CD4-positive, alpha-beta T cell treated with Interferon alpha-2 for 1 hour (primary cell): ENCODE measurements around the gene CFAP61.

ENCODE experiments used
- DNase-seq, 2 donors: peaks; one replicate each; pipeline ENCODE4 v3.0.0-alpha.2; 2020 to 2022

Gene CFAP61

DNA sequence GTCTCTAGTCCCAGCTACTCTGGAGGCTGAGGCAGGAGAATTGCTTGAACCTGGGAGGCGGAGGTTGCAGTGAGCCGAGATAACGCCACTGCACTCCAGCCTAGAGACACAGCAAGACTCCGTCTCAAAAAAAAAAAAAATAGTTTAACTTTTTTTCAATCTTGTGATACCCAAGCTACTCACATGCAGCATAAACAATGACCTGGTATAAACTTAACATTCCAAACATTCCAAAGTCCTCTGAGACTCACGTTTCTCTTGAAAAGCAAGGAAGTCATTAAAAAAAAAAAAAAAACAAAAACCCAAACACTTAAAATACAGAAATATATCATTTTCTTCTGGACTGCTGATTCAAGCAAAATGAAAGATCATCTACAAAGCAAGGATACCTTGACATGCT is 14.4 kb upstream of the CFAP61 start:
- no peak for DNase-seq

DNA sequence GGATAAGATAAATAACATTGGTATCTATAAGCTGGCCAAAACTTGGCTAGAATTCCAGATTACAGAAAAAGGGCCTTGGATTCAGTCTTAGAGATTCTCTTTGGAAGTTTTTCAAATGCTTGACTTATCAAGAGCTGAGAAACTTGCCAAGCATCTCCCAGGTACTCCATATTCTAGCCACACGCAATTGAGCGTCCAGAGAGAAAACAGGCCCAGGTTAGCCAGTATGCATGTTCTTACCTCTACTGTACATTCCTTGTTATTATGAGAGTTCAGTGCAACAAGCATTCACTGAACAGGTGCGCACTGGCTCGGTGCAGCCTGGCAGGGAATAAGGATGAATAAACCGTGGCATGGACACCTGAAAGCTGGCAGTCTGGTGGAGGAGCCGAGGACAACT is 13.7 kb upstream of the CFAP61 start:
- DNase-seq = no peak

DNA sequence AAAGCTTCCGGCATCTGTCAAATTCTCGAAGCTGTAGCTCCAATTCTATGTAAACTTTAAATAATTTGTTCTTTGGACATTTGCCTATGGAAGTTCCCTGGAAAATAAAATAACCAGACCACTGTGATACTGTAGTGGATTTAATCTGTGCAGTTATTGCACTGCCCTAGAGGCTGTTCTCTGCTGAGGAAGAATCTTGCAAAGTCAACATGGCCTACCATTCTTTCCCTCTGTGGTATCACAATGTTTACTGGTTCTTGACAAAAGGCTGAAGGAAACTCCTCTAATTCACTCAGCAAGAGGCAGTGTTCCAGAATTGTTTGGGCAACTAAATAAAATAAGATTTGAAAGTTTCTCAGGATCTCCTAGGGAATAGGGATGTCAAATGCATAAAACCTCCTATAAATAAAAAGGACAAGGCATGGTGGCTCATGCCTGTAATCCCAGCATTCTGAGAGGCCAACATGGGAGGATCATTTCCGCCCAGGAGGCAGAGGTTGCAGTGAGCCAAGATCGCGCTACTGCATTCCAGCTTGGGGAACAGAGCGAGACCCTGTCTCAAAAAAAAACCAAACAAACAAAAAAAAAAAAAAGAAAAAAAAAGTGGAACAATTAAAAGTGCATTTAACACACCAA is 12.5 kb upstream of the CFAP61 start:
- no peak for DNase-seq

DNA sequence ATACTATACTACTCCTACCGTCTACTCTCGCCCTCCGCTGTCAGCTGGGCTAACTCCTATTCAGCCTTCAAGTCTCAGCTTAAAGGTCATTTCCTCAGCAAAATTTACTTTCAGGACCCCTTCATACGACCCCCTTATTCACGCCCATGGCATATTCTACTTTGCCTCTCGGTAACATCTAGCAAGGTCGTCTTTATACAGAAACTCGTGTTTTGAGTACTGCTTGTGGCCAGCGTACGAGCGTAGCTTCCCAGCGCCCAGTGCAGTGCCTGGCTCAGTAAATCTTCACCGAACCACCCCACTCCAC is 612 bp upstream of the CFAP61 start:
- DNase-seq = no peak

DNA sequence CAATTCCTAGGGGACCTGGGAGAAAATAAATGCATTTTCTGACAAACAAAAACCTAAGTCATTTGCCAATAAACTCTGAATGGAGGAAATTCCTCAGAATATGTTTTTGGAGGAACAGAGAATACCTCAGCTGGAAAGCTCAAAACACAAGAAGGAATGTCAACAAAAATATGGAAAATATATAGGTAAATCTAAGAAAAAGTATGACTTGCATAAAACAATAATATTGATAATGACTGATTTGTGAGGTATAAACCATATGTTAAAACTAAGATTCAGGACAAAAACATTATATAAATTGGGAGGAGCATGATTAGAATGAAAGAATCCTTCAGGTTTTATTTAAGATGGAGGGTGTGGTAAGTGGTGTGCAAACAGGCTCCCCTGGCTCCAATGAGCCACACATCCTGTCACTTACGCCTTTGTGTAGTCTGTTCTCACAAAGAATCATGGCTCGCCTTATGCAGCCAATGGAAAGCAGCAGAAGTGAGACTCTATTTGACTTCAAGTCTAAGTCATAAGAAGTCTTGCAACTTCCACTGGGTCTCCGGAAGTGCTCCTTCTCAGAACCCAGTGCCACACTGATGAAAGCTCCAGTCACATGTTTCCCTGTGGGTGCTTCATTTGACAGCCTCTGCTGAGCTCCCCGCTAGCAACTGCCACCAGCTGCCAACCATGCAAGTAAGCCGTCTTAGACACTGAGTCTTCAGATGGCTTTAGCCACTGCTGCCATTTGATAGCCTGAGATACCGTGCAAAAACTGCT is 8.1 kb downstream of the CFAP61 start:
- DNase-seq = no peak

DNA sequence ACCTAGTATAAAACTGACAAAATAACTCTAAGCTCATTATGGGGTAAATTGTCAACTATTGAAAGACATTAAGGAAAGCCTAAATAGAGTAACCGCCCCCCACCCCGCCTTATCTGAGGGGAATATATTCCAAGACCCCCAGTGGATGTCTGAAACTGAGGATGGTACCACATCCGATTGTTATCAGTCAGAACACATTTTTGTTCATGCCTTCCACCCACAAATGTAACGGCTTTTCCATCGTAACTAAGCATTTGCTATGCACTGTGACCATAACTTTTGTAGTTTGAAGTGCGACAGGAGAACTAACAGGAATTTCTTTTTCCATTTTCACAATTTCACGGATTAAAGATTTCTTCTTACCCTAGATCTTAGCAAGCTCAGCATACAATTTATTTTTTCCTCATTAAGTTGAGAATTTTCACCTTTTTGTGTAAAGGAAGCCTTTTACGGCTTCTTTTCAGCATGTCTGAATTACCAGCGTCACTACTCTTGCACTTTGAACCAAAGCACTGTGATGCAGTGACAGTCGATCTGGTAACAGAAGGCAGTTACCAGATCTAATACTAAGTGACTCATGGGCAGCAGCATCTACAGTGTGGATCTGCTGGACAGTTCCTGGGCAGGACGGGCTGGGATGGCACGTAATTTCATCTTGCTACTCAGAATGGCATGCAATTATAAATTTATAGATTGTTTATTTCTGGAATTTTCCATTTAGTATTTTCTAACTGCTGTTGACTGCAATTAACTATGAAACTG is 11.8 kb downstream of the CFAP61 start:
- no peak for DNase-seq

DNA sequence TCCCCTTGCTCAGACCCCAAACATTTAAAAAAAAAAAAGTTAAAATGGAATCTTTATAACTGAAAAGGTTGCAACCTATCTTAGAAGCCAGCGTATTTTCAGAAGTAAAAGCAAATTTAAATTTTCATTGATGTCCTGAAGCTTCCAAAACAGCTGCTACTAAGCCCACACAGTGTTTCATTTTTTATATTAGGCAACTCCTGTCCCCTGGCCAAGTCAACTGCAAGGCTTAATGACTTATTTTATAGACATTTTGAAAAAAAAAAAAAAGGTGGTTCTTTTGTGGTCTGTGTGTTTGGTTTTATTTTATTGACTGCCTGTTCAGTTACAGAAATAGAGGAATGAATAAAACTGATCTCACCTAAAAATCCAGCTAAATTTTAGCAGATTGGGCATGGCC is 13.0 kb downstream of the CFAP61 start:
- no peak for DNase-seq

DNA sequence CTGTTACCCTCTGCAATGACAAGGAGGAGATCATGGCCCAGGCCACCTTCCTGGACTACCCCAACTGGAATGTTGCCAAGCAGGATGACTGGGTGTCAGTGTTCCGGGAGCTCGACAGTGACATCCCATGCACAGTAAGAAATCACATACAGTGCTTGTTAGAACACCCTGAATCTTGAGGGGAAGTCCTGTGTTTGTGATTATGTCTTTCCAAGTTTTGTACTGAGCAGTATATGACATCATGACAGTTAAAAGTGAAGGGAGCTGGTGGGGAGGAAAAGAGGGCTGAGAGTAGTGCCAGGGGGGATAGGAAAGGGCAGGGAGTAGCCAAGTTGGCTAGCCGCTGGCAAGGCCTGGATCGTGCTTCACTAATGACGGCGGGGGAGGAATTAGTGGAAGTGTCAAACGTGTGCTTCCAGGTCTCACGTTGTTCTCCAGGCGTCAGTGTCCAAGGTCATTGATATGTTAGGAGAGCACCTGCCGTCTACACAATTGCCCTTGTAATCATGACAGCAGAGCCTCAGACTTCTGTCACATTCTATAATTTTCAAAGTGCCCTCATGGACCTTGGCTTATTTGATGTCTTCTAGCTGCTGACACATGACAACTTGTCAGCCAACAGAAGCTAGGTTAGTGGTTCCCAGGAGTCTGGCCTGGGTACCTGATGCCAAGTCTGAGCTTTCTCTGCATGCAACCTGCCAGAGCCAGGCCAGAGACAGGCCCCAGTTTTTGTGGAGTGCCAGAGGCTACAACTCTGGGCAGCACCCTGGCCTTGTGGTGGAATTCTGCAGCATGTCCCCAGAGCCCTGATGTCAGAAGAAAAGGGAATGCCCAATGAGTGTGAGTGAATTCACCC is 18.8 kb downstream of the CFAP61 start:
- no peak for DNase-seq

DNA sequence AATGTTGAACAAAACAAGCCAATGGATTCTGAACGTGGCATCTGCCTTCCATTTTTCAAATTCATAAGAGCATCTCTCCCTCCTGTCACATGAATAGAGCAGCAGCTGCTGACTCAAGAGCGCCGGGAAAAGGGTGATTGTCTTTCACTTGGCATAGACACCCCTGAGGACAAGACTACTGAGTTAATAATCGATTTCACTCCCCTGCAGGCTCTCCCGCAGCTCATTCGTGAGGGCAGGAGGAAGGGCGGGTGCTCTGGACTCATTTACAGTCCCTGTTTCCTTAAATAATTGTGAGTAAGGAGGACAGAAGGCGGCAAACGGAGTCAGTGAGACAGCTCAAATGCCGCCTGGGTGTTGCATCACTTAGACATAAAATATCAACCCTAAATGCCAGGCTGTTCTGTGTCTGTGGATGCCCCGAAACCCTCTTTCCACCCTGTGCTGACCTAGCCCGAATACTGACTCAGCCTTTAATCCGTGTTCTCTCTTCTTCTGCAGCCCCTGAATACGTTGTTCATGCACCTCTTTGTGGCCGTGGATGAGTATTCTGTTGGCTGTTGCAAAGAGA is 21.6 kb downstream of the CFAP61 start:
- DNase-seq = no peak

DNA sequence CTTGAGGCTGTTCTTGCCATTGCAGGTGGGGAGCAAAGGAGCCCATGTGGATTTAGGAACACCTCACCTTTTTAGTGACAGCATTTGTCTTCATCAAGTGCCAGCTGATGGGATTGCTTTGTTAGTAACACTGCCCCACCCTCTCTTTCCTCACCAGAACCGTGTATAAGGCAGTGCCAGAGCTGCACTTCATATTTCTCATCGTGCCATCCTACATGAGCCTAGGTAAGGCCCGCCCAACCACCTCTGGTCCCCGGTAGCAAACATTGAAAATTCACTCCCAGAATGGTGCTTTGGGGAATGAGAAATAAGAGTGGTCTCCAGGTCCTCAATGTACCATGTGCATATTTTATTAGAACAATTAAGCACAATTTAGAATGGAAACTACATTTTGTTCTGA is 22.7 kb downstream of the CFAP61 start:
- no peak for DNase-seq

DNA sequence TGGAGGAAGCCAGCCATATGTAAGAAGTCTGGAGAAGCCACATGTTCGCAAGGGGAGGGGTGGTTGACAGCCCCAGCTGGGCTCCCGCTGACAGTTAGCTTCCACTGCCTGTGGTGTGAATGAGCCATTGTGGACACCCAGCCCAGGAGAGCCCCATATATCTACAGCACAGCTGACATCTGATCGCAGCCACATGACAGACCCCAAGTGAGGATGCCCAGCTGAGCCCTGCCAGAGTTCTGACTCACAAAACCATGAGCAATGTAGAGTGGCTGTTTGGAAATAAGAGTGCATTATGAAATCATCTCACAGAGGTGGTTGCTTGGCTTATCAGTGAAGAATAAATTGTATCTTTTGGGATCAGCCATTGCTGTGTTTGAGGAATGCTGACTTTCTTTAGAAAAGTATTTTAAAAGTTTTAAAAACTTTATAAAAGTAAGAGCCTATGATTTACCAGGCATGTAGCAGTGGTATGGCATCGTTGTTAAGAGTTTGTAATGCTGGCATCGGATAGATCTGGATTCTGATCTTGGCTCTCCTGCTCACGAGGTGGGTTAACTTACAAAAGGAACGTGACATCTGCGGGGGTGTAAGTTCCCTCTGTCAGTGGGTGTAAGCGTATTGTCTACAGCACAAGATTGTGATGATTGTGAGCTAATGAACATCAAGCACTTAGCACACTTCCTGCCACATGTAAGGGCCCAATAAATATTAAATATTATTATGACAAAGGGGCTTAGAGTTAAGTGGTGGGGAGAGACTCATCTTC is 24.1 kb downstream of the CFAP61 start:
- no peak for DNase-seq

DNA sequence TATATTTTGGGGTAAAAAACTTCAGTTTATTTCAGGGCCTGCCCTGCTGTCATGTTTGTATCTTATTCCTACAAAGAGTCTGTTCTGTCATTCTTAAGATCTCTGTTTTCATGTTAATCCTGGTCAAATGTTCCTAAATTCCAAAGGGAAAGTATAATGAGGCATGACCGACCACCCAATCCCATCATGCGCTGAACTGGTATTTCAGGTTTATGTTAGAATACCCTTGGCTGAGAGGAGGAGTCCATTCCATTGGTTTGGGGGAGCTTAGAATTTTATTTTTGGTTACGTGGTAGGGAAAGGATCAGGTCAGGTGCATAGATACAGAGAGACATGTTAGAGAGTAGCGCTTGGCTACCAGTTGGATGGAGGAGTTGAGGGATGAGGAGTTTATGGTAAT is 25.7 kb downstream of the CFAP61 start:
- DNase-seq = no peak

DNA sequence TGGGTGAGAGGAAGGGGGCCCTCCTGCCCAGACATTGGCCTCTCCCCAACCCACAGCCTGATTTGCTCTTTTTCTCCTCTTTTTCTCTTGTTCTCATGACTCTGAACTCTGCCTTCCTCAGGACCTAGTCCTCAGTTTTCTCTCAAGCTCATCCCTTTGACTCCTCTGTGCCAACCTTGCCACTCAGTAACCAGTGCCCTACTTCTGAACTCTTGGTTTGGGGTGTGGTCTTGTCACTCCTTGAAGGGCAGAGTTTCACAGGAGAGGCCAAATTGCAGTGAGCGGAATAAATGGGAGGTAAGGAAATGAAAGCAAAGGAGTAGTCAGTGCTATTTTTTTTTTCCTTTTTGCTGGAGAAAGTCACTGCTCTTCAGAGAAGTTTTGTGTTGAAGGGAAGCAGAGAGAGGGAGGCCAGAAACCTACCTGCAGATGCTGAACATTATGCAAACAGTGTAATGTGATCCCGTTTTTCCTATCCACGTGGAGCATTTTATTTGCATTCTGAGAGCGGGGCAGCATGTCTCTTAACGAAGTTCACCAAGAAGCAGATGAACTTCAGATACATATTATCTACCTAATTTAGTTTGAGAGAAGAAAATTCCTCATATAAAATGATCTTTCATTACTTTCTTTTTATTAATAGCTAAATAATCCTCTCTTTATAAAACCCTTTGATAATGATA is 26.9 kb downstream of the CFAP61 start:
- DNase-seq = no peak

DNA sequence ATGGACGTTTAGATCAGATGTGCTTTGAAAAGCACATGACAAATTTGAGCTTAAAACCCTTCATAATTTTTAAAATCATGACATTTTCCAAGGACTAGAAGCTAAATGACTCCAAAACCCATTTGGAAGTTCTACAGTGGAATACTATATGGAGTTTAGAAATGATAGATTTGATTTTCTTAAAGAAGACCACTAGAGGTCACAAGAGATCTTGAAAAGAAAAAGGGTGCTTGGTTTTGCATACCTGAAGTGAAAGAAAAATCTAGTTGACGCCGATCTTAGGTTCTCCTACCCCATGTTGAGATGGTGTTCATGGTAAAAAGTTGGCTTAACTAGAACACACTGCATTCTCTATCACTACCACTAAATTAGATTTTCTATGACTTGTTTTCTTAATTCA is 31.5 kb downstream of the CFAP61 start:
- peak in 1 of 2 donors; percentile 48 for DNase-seq

DNA sequence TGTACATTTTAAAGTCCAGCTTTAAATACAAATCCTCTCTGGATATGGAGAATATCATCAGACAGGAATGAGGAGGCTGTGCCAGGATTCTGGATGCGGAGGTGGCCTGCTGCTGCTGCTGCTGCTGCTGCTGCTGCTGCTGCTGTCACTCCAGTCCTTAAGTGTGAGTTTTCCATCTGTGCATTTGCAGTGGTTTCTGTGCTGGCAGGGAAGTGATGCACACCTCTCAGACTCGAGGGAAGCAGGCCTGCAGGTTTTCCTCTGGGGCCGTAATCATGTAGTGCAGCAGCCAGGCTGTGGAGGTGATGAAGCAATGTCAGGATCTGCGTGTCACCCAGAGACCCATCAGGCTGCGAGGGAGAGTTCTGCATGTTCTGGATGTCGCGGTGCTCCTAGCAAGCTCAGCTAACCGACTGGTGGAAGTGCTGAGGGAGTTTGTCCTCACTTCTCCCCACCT is 32.0 kb downstream of the CFAP61 start:
- DNase-seq = no peak

DNA sequence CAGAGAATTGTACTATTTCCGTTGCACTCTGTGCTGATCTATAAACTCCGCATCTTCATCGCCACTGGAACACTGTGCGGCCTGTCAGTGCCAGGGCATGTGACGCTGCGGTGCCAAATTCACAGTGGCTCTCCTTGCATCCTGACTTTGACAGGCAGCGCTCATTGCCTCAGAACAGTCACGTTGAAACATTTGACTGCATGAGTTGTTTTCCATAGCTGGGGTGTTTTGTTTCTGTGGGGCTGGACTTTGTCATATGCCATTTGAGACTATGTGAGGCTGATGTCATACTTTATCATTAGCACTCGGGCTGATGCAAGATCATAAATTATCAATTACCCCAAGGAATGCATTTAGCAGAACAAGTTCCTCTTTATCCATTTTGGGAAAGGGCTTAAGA is 32.7 kb downstream of the CFAP61 start:
- DNase-seq = no peak

DNA sequence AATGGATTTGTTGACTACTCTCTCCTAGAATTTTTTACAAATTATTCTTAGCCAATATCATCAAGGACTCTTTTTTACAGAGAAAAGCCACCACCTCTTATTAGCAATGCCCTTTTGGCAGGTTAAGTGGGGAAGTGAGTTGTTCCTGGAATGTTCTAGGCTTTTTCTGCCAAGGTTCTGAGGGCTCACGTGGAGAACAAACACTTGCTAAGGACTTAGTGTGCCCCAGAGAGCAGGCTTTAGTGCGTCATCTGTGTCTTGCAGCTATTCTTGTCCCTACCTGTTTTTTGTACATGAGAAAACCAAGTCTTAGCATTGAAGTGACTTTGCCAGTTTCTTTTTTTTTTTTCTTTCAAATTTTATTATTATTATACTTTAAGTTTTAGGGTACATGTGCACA is 33.5 kb downstream of the CFAP61 start:
- no peak for DNase-seq

DNA sequence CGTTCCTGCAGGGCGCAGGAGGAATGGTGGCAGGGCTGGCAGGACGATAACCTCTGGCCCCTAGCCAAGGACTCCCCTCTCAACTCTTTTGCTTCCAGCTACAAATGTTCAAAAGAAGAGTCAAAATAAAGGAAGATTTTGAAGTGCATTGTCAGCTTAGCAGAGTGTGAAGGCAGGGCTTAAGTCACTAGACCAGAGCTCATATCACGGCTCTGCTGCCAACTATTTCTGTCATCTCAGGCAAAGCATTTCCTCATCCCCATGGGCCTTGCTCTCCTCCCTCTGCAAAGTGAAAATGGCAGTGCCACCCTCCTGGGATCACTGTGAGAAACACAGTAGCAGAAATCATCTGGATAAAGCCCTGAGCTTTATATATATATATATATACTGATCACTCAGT is 36.7 kb downstream of the CFAP61 start:
- DNase-seq = no peak

DNA sequence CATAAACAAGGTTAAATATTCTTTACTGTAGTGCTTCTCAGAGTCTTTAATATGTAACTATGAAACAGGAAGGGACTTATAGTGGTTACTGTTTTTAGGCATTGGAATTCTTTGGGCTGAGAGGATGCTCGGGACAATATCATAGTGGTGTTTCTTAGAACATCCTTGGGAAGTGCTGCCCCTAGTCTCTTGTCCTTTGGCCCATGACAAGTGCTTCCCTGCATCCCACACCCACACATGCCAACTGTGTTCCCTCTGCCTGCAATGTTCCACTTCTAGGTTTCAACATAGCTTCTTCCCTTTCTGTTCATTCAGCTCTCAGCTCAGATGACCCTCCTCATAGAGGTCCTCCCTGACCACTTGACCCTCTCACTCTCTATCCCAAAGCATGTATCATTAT is 37.6 kb downstream of the CFAP61 start:
- DNase-seq = no peak

DNA sequence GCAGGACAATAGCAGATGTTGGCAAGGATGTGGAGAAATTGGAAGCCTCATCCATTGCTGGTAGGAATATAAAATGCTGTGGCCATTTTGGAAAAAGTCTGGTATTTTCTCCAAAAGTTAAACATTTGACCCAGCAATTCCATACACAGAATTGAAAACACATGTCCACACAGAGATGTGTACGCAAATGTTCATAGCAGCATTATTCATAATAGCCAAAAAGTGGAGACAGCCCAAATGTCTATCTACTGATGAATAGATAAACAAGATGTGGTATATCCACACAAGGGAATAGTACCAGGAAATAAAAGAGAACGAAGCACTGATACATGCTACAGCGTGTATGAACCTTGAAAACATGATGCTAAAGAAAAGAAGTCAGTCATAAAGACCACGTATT is 40.5 kb downstream of the CFAP61 start:
- DNase-seq = no peak

DNA sequence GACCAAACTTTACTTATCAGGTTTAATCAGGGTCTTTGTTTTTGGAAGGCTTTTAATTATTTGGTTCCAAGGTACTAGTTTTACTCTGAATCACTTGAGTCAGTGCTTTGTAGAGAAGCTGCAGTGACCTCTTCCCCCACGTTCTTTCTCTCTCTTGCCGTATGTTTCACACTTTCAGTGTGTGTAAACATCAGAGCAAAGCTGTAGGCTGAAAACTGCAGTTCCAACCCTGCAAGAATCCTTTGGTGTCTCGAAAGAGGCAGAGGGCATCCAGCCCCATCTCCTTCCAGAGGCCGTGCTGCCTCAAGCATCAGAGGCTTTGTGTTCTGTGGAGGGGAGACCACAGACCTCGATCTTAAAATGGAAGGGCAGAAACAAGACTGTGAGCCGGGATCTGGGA is 42.1 kb downstream of the CFAP61 start:
- DNase-seq = no peak
